SKM-1 (cell line): ENCODE measurements around the gene ZFYVE9.
A peak's percentile ranks its signal among the peaks of the same experiment; 100 is the strongest.
"Not testable (repeated sequence)": the region's sequence is repeated elsewhere in the genome, so short reads cannot be mapped to it uniquely, and the experiment has no call there.

Experiments used
- DNase-seq: peaks from one replicate; lab custom pipeline; 2025; ENCODE audit not compliant: unreplicated experiment; lab: John Stamatoyannopoulos, UW

Gene ZFYVE9

GRCh38 chr1:52141513-52142219 lies at the start of gene ZFYVE9:
Gene ZFYVE9 (plus strand): TSS chr1:52142089. CDS start chr1:52233207, 91,118 bp downstream.
- DNase-seq = peak; percentile 24

GRCh38 chr1:52094300-52094699 lies 47.6 kb upstream of the ZFYVE9 start:
- DNase-seq = not testable (repeated sequence)

DNA sequence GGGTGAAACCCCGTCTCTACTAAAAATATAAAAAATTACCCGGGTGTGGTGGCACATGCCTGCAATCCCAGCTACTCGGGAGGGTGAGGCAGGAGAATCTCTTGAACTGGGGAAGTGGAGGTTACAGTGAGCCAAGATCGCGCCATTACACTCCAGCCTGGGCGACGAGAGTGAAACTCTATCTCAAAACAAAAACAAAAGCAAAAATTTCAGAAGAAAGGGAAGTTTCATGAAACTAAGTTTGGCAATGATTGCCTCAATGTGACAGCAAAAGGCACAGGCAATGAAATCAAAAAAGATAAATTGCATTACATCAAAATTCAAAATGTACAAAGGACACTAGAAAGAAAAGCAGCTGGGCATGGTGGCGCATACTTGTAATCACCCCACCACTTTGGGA lies 45.7 kb upstream of the ZFYVE9 start:
- no peak for DNase-seq

- DNase-seq = no peak
Measured at GRCh38 chr1:52098139-52098871, 43.6 kb upstream of the ZFYVE9 start.

- DNase-seq = no peak
Measured at GRCh38 chr1:52102336-52103013, 39.4 kb upstream of the ZFYVE9 start.

- DNase-seq = peak; percentile 63
Measured at GRCh38 chr1:52111492-52111891, 30.4 kb upstream of the ZFYVE9 start.

DNA sequence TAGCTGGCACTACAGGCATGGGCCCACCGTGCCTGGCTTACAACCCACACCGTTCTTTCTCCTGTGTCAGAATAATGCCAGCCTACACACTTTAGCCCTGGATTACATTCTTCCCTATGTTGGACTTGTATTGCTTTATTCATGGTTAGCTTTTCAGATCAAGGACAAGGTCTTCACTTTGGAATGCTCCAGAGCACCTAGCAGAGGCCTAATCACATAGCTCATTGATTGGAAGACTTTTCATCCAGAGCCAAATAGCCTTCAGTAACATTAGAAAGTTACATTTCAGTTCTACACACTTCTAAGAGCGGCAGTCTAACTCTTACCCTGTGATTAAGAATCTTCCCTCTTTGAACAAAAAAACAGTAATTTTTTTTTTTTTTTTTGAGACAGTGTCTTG lies 29.4 kb upstream of the ZFYVE9 start:
- DNase-seq = no peak

GRCh38 chr1:52119301-52120079 lies 22.4 kb upstream of the ZFYVE9 start:
- no peak for DNase-seq

- DNase-seq = no peak
Measured at GRCh38 chr1:52122384-52122783, 19.5 kb upstream of the ZFYVE9 start.

DNA sequence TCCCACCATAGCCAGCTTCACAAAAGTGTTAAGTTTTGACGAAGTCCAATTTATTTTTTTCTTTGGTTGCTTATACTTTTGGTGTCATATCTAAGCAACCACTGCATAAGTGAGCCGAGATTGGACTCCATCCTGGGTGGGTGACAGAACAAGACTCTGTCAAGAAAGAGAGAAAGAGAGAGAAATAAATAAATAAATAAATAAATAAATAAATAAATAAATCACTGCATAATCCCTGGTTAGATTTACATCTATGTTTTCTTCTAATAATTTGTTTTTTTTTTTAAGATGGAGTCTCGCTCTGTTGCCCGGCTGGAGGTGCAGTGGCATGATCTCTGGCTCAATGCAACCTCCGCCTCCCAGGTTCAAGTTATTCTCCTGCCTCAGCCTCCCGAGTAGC lies 18.3 kb upstream of the ZFYVE9 start:
- DNase-seq = no peak

DNA sequence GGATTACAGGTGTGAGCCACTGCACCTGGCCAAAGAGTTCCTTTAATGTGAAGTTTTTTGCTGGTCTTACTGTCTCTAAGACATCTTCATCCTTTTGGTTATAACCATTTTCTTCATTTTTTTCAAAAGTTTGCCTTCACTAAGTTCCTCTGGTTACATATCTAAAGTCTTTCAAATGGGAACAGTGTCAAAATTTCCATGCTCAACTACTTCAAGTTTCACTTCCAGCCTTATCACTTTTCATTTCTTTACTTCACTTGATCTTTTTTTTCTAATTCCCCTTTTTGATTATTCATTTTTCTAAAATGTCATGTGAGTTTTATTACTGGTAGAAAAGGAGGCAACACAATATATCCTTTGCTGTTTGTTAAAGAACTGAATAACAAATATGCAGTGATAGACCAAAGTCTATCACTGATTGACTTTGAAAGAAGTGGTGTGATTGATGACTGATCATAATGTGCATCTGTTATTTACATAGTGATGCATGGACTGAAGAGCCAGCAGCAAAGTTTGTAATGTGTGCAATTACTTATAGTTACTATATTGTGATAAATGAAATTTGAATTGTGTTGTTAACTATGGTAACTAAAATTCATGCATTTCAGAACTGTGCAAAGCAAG lies 16.0 kb upstream of the ZFYVE9 start:
- DNase-seq = no peak

DNA sequence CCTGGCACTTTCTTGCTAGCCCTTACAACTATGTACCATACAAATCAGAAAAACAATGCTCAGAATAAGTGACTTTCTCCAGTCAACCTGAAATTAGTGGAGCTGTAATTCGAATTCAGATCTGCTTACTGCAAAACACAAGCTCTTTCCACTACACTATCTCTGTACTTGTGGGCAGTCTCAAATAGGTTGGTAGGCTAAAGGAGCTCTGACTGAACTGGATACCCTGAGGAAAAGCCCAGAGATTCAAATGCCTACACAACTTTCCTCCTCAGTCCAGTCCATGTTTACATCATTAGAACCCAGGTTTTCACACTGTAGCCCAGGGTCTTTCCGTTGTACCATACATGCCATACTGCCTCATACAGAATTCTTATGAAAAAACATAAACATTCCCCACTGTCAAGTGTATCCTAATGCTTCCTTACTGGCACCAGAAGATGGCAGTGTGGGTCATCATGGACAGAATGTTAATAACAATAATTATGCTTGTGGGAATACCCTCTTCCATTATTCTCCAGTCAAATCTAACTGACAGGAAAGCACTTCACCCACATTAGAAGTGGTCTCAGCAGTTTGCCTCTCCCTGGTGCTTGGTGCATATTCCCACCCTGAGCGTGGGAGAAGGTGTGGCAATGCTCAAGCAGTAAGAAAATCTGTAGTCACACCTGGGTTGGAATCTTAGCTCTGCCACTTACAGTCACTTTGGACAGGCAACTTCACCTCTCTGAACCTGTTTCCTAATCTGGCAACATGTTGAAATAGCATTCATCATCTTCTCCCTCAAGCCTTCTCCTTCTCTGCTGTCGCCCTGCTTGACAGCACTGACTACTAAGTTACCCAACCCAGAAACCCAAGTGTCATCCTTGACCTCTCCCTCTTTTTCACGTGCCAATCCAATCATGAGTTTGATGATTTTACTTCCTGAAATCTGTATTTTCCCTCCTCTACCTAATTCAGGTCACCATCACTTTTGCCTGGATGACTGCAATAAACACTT lies 14.4 kb upstream of the ZFYVE9 start:
- no peak for DNase-seq

DNA sequence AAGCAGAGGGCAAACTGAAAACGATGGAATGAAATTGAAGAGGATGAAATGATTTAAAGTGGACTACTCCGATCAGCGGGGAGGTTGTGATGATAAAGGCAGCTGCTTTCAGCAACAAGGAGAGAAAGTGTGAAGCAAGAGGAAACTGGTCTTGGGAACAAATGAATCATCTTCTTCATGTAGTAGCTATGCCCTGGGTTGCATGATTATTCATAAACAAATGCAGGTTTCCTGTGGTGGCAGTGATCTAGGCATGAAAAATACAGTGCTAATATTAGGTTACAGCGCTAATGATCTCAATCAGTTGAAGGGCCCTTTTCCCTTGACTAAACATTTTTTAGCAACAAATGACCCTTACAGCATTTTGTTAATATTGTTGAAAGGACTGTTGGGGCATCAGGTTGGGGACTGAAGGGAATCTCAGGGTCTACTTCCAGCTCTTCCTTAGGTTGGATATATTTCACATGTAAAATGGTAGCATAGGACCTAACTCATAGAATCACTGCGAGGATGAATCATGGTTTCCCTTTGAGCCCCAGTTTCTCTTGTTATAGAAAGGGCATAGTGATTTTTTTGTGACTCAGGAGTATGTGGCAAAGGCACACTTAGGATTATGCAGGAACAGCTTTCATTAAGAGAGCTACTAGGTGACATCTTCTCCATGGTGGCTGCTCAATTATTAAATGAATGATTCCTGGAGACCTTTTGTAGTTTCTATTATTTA lies 1.9 kb upstream of the ZFYVE9 start:
- DNase-seq = peak; percentile 59

- DNase-seq = peak; percentile 65
Measured at GRCh38 chr1:52140633-52141512, 1.0 kb upstream of the ZFYVE9 start.

GRCh38 chr1:52142220-52143183 lies 613 bp downstream of the ZFYVE9 start:
- peak; percentile 7 for DNase-seq

DNA sequence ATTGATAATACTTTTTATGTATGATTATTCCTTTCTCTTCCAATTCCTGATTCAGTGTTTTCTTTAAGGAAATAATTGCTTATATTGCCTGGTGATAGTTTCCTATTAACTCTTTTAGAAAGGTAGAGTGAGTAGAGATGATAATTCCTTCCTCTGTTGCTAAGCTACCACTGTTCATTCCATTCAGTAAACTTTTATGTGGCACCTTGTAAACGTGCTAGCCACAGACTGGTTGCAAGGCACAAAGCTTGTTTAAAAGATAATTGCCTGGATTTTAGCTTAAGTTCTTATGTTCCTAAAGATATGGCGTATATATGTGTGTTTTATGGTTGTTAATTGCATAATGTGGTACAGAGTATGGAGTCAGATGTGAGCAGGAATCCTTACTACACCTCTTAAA lies 3.2 kb downstream of the ZFYVE9 start:
- DNase-seq = no peak

GRCh38 chr1:52150445-52150844 lies 8.6 kb downstream of the ZFYVE9 start:
- not testable (repeated sequence) for DNase-seq
